ENCODE results near the gene BCAN. TPM values are rescaled to one million over a fixed set of nuclear protein-coding genes. Genes with fewer than 3 reads are reported as not detected.

The BCAN gene
- total RNA-seq, 1 donor from 2014 or later, result not detected

DNA sequence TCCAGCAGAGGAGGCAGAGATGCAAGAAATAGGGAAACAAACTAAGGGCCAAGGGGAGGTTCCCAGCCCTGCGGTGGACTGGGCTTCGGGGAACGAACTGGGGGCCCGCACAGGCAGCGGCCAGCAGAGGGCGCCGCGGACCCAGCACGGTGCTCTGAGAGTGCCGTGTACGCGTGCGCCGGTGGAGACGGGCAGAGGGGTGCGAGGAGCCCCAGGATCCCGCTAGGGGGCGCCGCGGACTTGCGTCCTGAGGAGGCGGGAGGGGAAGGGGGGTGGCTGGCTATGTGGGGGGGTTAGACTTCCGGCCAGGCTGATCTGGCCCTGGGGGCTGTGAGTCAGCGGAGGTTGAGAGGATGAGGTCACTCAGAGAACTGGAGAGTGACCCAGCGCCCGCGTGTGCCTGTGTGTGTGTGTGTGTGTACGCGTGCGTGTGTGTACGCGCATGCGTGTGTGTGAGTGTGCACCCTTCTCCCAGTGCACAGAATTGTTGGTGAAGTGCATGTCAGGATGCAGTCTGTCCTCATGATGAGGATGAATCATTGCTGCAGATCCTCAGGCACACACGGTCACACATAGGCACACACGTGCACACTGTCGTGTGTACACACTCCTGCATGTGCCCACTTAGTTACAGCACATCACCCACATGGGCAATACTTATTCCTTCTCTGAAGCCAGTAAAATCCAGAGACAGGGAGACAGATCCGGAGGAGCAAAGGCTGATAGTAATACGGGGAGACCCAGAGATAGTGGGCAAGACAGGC lies 18.3 kb downstream of the BCAN start:
- peak; percentile 77 for DNase-seq (ENCODE audit: extremely low read depth, low read depth, low spot score)

DNA sequence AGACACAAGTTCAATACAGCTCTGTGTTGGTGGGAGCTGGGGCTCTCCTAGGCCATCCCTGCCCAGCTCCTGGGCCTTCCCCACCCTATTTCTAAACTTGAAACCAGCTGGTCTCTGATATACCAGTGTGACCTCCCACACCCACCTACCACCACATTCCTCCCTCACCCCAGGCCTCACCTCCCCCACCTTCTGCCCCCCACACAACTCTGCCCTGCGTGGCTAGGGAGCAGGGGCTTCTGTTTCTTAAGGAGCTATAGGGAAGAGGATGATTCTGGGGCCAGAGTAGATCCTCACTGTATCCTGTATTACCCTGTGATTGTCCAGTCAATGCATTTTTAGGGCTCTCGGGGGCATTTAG lies 18.8 kb downstream of the BCAN start:
- no peak for DNase-seq (ENCODE audit: extremely low read depth, low read depth, low spot score)

DNA sequence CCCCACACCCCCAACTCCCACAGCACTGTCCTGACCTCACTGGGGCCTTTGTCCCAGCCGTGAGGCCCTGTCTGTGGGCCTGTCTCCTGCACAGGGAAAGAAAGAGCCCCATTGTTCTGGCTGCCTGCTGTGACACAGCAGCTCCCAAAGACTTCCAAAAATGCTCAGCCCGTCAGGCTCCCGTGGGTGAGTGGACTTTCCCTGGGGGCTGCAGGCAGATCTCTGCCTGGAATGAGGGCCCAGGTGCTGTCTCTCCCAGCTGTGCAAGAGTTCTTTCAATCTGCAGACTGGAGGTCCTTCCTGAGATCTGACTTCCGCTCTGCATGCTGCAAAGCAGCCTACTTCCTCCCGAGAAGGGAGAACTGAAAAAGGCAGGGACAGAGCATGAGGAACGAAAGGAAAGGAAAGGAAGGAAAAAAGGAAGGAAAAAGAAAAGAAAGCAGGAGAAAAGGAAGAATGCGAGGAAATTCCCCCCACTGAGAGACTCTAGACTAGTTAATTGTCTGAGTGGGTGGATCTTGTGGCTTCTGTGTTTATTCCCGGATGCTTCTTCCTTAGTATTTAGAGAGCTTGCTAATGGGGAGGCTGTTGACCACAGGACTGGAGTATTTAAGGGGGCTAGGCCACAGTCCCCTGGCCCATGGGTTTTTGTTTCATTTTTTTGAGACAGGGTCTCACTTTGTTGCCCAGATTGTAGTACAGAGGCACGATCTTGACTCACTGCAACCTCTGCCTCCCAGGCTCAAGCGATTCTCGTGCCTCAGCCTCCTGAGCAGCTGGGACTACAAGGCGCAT lies 20.3 kb downstream of the BCAN start:
- no peak for DNase-seq (ENCODE audit: extremely low read depth, low read depth, low spot score)

DNA sequence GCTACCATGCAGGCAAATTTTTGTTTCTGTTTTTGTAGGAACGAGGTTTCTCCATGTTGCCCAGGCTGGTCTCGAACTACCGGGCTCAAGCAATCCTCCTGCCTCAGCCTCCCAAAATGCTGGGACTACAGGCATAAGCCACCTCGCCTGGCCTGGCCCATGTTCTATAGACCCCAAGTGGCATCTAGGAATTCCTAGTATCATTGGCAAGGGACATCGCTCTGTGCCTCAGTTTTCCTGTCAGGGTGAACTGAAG lies 20.8 kb downstream of the BCAN start:
- DNase-seq (ENCODE audit: extremely low read depth, low read depth, low spot score), result no peak

DNA sequence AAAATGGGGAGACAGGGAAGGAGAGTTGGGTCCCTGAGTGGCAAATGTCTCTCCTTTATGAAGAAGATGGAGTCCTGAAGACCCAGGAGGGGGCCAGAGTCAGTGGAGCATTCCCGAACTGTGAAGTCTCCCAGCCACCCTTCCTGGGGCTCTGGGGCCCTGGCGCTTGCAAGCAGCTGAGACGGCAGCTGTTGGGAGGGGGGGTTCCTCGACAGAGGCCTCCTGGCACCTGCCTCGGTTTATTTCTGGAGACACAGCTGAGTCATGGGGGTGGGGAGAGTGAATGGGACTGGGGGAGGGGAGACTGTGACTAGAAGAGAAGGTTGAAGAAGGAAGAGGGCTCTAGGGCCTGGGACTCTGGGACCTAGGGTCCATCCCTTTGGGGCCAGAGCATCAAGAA lies 21.3 kb downstream of the BCAN start:
- DNase-seq (ENCODE audit: extremely low read depth, low read depth, low spot score), result no peak

DNA sequence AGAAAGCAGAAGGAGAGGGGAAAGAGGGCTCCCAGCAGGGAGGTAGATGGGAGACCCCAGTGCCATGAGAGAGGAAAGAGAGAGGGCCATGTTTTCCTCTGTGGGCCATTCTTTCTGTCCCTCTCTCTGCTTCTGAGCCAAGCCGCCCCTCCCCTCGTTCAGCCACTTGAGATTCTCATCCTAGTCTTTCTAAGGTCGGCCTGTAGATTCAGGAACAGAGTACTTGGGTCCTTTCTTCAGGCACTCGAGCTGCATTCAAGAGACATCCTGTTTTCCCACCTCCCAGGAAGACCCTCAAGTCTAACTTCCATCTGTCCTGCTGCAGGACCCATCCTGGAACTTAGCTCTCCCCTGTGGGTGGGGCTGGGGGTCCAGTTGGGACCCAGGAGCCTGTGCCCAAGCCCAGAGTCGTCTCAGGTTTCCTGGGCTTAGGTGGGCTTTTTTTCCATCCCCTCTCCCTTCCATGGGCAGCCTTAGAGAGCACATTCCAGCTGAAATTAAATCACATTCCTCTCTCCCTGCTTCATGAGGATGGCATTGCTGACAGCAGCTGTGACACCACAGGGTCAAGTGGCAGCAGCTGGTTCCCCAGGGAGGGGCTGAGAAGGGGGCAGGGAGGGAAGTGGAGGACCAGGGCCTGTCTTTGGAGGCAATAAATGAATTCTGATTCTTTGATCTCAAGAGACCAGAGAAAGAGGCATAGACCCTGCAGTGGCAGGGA lies 22.3 kb downstream of the BCAN start:
- DNase-seq (ENCODE audit: extremely low read depth, low read depth, low spot score), result no peak

DNA sequence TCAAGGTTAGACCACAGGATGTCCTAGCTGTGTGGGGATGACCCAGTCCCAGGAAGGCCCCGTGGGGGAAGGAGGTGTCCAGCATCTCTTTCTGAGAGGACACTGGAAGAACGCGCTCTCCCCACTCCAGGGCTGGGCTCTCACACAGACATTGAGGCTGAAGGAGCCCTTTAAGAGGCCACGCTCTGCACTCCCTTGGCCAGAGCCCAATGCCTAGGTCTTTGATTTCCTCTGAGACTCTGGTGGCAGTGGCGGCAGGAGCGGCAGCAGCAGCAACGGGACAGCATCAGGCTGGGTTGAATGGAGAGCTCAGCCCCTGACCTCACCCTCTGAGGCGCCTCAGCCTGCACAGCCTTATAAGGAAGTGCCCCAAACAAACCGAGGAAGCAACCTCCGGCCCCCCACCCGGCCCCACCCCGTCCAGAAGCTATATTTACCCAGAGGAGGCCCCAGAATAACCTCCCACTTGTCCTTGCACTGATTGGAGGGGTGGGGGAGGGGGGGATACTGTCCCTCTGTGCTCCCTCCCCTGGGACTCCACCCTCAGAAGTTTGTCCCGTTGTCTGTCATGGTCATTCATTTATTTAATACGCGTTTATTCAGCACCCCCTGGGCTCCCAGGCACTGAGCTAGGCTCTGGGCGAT lies 23.0 kb downstream of the BCAN start:
- no peak for DNase-seq (ENCODE audit: extremely low read depth, low read depth, low spot score)

DNA sequence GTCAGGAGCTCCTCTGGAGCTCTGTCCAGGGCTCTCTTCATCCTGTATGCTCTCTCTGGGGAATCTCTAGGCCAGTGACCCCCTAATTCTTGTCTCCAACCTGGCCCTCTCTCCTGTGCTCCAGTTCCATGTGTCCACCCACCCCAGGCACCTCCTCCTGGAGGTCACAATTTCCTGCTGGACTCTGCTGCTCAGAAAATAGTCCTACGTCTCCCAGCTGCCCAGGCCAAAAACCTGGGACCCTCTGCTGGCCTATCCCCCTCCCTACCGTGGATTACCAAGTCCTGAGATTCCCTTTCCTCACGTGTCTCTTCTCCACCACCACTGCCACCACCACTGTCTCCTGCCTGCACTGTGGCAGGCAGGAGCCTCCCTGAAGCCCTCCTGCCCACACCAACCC lies 23.6 kb downstream of the BCAN start:
- no peak for DNase-seq (ENCODE audit: extremely low read depth, low read depth, low spot score)

DNA sequence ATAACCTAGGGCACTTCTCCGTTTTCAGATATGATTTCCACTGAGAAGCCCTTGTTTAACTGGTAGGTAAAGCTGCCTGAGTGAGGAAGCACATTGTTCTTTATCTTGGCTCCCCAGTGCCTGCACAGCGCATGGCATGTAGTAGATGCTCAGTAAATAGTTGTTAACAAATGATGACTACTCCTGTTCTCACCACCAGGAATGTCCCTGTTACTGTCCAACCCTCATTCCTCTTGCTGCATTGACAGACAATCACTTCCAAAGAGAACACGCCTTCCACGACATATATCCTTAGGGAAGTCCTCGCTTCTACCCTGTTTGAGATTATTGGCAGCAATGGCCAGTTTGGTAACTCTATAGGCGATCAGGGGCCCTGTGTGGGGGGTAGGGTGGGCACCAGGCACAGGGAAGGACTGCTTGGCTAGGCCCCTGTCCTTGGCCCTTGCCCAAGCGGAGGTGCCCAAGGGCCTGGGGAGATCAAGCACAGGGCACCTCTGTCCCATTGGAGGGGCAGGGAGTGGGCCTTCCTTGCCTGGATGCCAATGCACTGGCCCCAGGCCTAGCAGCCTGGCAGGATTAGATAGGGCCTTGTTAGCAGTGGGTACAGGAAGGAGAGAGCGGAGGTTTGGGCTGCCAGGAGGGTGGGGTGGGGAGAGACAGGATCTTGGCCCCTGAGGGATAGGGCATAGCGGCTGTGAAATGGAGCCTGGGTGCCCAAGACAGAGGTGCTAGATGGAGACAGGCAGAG lies 25.1 kb downstream of the BCAN start:
- DNase-seq (ENCODE audit: extremely low read depth, low read depth, low spot score), result no peak

DNA sequence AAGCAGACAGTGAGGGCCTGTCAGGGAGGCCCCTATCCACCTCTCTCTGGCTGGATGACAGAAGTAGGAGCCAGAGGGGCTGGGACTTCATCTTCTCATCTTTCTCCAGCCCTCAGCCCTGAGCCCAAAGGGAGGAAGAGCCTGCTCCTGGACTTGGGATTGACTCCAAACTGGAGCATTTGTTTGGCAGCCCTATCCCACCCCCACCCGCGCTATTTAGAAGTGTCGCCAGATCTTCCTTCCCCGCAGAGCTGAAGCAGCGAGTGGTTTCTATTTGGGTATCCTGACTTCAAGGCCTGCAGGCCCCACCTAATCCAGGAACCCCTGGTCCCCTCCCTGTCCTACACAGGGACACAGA lies 25.7 kb downstream of the BCAN start:
- DNase-seq (ENCODE audit: extremely low read depth, low read depth, low spot score), result no peak

DNA sequence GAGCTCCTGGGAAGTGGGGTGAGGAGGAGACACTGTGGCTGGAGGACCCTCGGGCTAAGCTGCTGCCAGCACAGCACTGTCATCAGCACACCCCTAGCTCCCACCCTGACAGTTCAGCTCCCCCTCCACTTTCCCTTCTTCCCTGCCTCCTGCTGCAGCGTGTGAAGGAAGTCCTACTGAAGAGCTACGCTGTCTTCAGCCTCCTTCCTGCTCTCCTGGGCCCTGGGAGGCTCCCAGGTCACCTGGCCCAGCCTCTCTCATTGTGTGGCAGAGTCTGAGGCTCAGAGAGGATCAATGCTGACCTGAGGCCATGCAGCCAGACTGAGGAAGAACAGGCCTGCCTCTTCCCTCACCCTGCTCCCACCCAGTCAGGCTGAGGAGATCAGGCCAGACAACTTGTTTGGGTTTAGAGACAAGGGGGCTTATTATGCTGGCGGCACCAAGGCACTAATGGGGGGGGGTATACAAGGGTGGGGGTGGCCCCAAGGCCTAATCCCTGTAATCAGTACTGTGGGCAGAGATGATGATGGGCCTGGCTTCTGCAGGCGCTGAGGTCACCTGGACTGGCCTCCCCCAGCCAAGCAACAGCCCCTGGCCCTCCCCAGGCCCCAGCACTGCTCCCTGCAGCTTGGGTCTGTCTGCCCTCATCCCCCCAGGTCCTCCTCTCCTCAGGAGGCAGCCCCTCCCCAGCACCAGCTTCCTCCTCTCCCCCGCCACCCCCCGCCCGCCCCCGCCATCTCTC lies 26.2 kb downstream of the BCAN start:
- DNase-seq (ENCODE audit: extremely low read depth, low read depth, low spot score), result no peak

DNA sequence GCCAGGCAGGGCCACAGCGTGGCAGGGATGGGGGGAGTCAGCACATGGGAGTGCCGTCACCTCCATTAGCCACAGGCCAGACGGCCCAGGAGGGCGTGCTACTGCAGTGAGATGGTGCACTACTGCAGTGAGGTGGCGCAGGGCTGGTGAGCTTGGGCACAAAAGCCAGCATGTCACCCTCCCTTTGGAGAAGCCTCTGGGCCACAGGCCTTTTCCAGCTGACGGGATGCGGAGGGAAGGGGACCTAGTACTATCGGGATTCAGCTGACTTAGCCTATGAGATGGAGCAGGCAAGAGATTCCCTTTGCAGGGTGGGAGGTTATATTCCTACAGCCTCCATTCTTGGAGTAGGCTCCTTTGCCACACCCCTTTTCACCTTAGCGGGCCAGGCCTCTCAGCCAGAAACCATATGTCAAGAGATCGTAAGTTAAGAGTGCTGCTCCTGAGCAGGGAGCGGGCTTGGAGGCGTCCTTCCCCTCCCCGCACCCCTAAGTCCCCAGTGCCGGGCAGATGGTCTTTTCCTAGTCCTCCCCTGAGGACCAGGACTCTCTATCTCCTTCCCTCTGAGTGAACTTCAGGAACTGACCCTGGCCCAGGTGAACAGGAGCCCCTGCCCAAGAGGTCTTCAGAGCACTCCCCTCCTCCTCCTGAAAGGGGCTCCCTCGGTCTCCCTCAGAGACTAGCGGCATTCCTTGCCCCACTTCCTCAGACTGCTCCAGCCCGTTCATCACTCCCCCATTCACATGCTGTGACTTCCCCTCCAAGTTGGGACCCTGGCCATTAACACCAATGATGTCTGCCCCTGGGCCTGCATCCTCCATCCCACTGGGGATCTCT lies 27.1 kb downstream of the BCAN start:
- DNase-seq (ENCODE audit: extremely low read depth, low read depth, low spot score), result no peak

DNA sequence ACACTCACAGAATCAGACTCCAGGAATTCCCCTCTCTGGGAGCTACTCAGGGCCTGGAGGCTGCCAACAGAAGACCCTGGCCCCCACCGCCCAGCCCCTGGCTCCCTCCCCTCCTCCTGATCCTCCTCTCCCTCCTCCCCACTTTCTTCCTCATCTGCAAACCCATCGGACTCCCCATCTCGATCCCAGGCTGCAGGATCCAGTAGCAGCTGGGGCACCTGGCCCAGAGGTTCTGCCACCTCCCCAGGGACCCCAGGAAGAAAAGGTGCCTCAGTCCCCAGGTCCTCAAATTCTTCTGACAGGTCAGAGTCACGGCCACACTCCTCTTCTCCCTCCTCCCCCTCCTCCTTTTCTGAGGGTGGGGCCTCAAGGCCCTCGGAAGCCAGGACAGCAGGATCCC lies 27.9 kb downstream of the BCAN start:
- DNase-seq (ENCODE audit: extremely low read depth, low read depth, low spot score), result no peak

DNA sequence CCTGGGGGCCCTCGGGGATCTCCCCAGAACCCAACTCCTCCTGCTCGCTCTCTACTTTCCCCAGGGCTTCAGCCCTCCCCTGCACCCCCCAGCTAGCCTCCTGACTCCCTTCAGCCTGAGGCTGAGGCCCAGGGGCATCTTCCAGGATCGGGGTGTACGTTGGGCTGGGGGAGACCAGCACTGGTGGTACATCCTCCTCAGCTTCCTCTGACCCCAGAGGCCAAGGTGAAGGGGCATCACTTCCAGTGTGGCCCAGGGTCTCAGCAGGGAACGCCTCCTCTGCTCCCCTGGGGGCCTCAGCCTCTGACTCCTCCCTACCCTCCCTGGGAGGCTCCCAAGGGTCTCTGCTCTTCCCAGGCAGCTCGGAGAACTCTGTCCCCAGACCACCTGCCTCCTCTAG lies 28.4 kb downstream of the BCAN start:
- DNase-seq (ENCODE audit: extremely low read depth, low read depth, low spot score), result no peak

DNA sequence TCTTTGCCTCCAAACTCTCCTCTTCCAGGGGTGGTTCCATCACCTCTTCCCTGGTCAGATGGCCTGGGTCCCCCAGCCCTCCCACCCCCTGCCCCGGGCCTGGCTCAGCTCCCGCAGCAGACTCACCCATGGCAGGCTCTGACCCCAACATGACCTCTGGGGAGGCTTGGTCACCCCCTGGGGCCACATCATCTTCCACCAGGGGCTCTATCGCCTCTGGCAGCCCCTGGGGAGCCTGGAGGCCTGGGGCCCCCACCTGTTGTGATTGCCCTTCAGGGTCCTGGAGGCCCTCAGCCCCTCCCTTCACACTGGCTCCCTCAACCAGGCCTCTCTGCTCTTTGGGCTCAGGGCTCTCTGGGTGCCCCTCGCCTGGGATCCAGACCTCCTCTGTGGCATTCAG lies 28.9 kb downstream of the BCAN start:
- DNase-seq (ENCODE audit: extremely low read depth, low read depth, low spot score), result no peak

DNA sequence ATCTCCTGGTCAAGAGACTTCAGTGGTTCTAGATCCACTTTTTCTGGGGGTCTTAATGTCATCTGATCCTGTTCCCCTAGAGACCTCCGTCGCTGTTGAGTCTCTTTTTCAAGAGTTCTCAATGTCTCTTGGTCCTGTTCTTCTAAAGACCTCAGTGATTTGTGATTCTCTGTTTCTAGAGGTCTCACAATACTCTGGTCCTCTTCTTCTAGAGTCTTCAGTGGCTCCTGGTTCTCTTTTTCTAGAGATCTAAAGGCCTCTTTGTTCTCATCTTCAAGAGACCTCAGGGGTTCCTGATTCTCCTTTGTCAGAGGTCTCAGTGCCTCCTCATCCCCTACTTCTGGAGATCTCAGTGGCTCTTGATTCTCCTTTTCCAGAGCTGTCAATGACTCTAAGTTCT lies 29.9 kb downstream of the BCAN start:
- no peak for DNase-seq (ENCODE audit: extremely low read depth, low read depth, low spot score)

DNA sequence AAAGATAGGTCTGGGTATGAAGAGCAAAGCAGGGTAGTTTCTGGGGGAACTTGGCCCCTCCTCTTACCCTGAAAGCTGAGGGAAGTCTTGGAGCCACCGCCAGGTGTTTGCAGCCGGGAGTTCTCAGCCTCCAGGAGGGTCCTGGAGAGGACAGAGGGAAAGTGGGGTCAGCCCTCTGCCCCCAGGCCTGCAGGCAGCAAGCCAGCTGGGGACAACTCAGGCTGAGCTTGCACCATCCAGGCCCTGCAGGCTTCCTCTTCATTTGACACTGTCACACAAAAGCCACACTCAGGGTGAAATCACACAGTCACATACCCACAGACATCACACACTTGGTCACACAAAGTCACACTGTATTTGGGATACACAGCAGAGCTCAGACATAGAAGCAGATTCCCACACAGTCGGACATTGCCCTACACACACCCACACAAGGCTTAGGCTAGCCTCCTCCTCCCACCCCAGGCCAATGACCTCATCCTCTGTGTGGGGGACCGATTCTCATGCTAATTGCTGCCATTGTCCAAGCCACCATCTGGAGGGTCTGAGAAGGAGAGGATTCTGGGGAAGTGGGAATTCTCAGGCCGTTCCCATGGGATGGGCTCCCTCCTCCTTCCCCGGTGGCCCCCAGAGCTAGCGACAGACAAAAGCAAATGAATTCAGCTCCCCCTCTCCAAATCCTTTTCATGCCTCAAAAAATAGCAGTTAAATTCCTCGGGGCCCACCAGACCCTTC lies 31.6 kb downstream of the BCAN start:
- DNase-seq (ENCODE audit: extremely low read depth, low read depth, low spot score), result no peak

DNA sequence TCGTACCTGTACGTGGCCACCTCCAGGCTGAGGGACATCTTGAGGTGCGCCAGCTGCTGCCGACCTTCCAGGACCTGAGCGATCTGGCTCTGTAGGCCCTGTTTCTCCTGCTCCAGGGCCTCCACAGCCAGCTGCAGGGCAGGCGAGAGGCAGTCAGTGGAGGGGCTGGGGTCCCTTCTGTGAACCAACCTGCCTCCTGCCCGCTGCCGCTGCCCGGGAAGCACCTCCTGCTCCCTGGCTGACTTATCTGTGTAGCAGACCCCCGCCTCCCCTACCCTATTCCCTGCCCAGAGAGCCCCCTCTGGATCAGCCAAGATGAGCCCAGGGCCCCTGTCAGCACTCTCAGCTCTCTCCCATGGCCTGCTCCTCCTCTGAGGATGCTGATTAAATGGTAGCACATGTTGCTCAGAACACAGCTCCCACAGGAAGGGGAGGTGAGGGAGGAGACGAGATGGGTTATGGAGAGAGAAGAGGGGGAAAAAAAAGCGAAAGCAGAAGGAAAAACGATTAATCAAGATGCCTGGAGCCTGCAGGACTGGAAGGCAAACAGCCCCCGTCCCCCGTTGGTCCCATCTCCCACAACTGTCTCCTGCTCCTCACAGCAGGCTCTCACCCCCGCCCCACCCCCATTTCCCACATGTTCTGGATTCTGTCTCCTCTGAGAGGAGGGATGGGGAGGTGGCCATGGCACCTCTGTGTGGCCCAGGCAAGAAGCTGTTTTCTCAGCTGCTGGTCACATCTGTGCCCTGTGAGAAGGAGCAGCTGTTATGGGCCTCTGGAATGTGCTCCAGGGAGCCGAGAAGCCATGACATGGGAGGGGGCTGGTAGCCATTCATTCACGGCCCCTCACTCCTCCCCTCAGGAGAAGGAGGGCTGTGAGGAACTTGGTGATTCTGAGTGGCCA lies 33.5 kb downstream of the BCAN start:
- no peak for DNase-seq (ENCODE audit: extremely low read depth, low read depth, low spot score)
